SK-N-DZ (cell line): ENCODE data around the gene KTI12. TPM values are rescaled to one million over a fixed set of nuclear protein-coding genes. Genes with fewer than 3 reads are reported as not detected.
A peak's percentile ranks its signal among the peaks of the same experiment; 100 is the strongest.
"Not testable (repeated sequence)": the region's sequence is repeated elsewhere in the genome, so short reads cannot be mapped to it uniquely, and the experiment has no call there.

ENCODE experiments used
- DNase-seq: peaks from one replicate; pipeline ENCODE4 v3.0.0-alpha.2; 2015; ENCODE audit warnings: low spot score
- polyA plus RNA-seq, 2 experiments: library from polyadenylated mRNA; depleted of rRNA; stranded (reverse); fragments of >200 nt; gene quantifications; 2 replicates each; pipeline ENCODE4 v1.2.3, GENCODE V29; 2014

Gene KTI12, protein sequence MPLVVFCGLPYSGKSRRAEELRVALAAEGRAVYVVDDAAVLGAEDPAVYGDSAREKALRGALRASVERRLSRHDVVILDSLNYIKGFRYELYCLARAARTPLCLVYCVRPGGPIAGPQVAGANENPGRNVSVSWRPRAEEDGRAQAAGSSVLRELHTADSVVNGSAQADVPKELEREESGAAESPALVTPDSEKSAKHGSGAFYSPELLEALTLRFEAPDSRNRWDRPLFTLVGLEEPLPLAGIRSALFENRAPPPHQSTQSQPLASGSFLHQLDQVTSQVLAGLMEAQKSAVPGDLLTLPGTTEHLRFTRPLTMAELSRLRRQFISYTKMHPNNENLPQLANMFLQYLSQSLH
- 15.2 and 19.3 TPM in 2 replicates for polyA plus RNA-seq (2014; cell fraction: cytosol; rRNA removed)
- polyA plus RNA-seq (2014; cell fraction: nucleus; rRNA removed) = 13.3 and 18.3 TPM in 2 replicates

DNA sequence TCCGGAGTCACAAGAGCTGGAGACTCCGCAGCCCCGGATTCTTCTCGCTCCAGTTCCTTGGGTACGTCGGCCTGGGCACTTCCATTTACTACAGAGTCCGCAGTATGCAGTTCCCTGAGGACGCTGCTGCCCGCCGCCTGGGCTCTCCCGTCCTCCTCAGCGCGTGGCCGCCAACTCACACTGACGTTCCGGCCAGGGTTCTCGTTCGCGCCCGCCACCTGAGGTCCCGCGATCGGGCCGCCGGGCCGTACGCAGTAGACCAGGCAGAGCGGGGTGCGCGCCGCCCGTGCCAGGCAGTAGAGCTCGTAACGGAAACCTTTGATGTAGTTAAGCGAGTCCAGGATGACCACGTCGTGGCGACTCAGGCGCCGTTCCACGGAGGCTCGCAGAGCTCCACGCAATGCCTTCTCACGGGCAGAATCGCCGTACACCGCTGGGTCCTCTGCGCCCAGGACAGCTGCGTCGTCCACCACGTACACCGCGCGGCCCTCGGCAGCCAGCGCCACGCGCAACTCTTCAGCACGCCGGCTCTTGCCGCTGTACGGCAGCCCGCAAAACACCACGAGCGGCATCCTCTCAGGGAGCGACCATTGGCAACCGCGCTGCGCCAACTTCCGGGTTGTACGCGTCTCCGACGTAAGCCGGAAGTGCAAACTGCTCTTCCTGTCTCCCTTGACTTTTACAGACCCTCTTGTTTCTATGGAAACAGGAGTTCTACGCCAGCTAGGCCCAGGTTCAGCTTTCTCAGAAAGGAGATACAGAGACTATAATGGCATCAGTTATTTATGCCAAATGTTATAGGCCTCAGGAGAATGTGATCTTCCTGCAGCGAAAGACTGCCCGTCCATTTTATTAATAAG is at the start of gene KTI12:
Gene KTI12, minus strand, starts transcription at position 621 of the 860 bp plus-strand sequence. Its CDS starts 49 bp downstream, at position 572.
- peak; percentile 90 for DNase-seq

DNA sequence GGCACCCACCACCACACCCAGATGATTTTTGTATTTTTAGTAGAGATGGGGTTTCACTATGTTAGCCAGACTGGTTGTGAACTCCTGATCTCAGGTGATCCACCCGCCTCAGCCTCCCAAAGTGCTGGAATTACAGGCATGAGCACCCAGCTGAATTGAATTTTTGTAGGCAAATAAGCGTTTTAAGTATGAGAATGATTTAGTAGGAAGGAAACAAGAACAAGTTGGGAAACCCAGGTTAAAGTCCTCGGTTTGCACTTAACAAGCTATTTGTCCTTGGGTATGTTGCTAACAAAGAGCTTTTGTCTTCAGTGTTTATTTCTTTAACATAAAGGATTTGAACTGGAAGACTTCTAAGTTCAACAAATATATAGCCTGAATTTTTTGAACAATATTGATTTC is 46.4 kb upstream of the KTI12 start:
- DNase-seq = no peak

- not testable (repeated sequence) for DNase-seq
These were observed 43.7 kb upstream of the KTI12 start for GRCh38 chr1:52077277-52077676.

- no peak for DNase-seq
These were observed 38.7 kb upstream of the KTI12 start for GRCh38 chr1:52072291-52072690.

GRCh38 chr1:52070704-52071103 is 37.1 kb upstream of the KTI12 start:
- no peak for DNase-seq

DNA sequence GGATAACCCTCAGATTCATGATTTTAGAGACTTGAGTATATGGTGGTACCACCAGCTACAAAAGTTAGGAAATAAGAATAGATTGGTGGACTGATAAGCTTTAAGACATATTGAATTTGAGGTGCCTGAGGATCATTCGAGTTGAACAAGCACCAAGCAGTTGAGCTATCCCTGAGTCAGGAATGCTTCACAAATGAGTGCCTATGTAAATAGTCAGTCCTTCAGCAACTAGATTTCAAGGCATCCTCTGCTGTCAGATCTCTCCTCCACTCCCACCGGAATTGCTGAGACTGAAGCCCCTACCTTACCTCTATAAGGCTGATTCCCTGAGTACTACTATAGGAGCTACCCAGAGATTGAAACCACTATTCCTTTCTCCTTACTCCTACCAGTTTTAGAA is 29.6 kb upstream of the KTI12 start:
- no peak for DNase-seq

DNA sequence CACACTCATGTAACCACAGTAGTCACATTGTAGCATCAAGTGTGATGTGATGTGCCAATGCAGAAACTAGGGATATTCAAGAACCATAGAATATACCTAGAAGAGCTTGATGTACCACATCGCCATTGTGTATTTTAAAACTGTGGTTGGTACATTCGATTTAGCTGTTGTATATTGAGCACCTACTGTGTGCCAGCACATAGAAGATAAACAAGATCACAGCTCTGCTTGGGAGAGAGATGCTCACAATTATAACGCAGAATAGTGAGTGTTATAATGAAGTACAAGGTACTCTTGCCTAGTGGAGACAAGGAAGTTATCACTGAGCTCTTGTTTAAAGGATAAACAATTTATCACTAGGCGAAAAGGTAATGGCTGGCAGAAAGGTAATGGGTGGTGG is 27.2 kb upstream of the KTI12 start:
- DNase-seq = no peak

GRCh38 chr1:52059888-52060287 is 26.3 kb upstream of the KTI12 start:
- DNase-seq = no peak

GRCh38 chr1:52059321-52059720 is 25.7 kb upstream of the KTI12 start:
- DNase-seq = no peak

DNA sequence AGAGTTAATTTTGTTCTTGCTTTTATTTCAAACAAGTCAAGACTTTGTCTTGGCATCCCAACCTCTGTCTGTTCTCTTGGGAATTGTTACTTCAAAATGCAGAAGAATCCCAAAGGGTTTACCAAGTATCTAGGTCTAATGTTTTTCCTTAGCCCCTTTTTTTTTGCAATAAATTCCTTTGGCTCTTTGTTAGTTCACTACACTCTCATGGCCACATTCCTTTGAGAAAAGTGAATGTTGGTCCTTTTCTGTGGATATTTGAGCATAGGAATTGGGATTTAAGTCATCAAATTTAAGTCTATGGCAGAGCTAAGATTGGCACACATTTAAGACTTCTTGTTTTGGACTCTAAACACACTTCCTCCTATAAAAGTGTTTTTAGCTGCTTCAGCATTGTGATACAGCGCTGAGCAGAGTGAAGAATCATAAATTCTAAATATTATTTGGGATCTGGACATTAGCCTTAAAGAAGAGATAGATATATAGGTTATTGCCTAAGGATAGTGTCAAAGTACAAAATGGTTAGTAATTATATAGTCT is 24.3 kb upstream of the KTI12 start:
- DNase-seq = no peak

DNA sequence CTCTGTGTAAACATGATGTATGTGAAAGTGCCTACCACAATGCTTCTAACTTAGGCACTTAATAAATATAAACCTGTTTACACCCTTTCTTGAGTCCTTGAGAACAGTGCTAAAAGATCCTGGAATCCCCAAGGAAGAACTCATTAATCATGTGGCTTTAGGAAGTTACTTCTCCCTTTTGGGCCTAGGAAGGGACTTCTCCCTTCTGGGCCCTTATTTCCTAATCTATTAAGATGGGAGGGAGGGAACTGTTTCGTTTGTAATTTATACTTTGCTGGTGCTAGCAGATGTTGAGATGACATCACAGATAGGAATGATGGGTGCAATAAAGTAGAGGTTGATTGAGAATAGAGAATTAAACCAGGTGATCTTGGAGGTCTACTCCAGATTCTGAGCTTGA is 23.6 kb upstream of the KTI12 start:
- no peak for DNase-seq

GRCh38 chr1:52056937-52057231 is 23.3 kb upstream of the KTI12 start:
- no peak for DNase-seq

DNA sequence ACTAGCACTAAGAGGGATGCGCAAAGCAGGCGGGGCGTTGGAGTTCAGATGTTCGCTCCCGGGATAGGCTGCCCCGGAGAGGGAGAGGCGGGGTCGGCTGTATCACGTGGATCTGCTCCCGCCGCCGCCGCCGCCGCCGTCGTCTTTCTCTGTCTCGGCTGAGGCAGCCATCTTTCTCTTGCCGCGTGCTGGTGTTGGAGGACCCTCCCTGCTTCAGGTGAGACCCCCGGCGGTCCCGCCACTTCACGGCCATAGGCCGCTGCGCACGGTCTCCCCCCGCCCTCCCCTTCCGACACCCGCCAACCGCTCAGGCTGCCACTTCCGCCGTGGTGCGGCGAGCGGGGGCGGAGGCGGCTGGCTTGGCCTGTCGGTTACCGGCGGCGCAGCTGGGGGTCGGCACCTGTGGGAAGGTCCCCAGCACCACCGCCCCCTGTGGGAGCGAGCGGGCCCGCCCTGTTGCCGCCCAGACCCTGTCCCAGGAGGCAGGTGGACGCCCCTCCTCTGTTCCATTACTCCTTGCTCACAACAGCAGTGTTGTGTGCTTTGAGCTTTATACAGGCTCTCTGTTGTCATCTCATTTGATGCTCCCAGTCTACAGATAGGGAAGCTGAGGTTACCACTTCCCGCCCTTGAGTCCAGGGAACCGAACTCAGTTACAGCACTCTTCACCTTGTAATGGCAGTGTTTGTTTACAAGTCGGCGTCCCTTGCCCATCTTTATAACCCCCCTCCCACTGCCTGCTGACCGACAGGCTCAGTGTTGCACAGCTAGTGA is 22.7 kb upstream of the KTI12 start, which contains the start of gene BTF3L4:
Gene BTF3L4, plus strand, starts transcription at position 133 of the 774 bp plus-strand sequence. CDS start 3,553 bp downstream, outside the sequence.
- DNase-seq = peak; percentile 94

GRCh38 chr1:52055866-52056162 is 22.2 kb upstream of the KTI12 start:
- no peak for DNase-seq

DNA sequence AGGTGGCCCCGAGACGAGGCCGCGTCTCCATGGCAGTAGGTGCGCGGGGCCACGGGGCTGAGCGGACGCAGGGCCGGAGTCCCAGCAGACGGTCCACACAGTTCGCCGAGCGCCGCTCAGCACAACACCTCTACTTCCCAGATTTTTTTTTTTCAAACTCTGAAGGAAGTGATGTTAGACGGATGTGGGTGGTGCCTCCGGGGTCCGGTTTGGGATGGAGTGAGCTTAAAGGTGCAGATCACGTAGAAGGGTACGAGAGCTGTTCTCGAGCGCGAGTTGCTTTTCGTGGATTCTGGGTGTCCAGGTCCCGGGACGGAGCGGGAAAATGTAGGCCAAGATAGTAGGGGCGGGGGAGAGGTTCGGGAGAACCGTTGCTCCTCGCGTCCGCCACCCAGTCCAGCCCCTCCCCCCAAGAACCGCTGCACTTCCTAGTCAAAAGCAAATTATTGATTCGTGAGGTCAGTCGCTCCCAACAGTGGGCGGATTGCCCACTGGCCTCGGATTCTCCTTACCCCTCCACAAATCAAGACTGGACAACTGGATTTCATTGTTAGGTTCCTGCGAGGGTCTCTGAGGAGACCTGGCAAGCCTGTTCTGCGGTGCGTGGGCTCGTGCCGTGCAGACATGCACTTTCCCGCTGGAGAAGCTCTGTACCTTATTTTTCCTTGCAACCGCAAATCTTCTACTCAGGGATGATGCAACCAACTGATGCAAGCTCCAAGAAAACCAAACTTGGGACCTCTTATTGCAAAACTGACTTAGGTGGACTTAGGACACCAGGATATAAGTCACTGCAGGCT is 21.7 kb upstream of the KTI12 start, which contains the start of gene TXNDC12:
Gene TXNDC12, minus strand, starts transcription at position 126 of the 800 bp plus-strand sequence. Its CDS starts 95 bp downstream, at position 31.
- peak; percentile 90 for DNase-seq

- DNase-seq = peak; percentile 4
These were observed 21.0 kb upstream of the KTI12 start for GRCh38 chr1:52054496-52055065.

GRCh38 chr1:52053862-52054261 is 20.3 kb upstream of the KTI12 start:
- no peak for DNase-seq

- not testable (repeated sequence) for DNase-seq
These were observed 15.7 kb upstream of the KTI12 start for GRCh38 chr1:52049337-52049736.

GRCh38 chr1:52045666-52046195 is 12.1 kb upstream of the KTI12 start:
- not testable (repeated sequence) for DNase-seq

DNA sequence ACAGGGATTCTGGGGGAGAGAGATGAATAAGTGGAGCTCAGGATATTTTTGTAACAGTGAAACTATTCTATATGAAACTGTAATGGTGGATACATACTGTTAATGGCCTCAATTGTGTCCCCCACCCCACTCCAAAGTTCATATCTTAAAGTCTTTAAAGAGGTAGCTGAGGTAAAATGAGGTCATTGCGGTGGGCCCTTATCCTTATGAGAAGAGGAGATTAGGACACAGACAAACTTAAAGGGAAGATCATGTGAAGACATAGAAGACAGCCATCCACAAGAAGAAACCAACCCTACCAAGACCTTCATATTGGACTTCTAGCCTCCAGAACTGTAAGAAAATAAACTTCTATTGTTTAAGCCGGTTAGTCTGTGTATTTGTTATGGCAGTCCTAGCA is 11.6 kb upstream of the KTI12 start:
- DNase-seq = no peak
